ENCODE data around the gene ERICH4.

Gene ERICH4

DNA sequence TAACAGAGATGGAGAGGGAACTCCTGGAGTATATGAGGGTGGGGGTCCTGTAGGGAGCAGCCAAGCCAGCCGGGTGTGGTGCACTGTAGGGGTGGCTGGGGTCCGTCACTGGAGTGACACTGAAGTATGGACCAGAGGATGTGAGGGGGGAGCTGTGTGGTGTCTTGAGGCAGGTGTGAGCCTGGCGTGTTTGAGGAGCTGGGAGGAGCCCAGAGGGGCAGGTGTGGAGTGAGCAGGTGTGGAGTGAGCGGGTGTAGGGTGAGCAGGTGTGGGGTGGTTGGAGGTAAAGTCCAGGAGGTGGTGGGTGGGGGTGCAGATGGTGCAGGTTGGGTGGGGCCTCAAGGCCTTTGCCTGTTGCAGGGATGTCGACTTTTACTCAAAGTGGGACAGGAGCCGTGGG lies 21.6 kb upstream of the ERICH4 start:
- DNase-seq (ENCODE audit: low read depth in 1 of 2, low spot score in 1 of 2), result no peak
- TF ChIP-seq JUND (IDR thresholded peaks at IDR 0.05; ENCODE audit: low read depth), result no peak
- in situ Hi-C loops (cut with HindIII; ENCODE audit: low pct_unique_long_range_greater_than_20kb, low sequenced_read_pairs), result no loop called here

DNA sequence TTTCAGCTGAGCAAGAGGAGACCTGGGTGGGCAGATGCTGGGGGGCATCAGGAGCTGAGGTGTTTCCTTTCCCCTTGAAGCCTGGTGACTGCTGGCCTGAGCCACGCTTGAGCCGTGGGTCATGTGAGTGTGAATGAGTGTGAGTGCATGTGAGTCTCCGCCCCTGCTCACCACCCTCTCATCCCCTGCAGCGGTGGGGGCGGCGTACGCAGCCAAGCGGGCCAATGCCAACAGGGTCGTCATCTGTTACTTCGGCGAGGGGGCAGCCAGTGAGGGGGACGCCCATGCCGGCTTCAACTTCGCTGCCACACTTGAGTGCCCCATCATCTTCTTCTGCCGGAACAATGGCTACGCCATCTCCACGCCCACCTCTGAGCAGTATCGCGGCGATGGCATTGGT lies 21.0 kb upstream of the ERICH4 start:
- in situ Hi-C loops (cut with HindIII; ENCODE audit: low pct_unique_long_range_greater_than_20kb, low sequenced_read_pairs), result no loop called here
- no peak for TF ChIP-seq JUND (IDR thresholded peaks at IDR 0.05; ENCODE audit: low read depth)
- DNase-seq (ENCODE audit: low read depth in 1 of 2, low spot score in 1 of 2), result no peak

DNA sequence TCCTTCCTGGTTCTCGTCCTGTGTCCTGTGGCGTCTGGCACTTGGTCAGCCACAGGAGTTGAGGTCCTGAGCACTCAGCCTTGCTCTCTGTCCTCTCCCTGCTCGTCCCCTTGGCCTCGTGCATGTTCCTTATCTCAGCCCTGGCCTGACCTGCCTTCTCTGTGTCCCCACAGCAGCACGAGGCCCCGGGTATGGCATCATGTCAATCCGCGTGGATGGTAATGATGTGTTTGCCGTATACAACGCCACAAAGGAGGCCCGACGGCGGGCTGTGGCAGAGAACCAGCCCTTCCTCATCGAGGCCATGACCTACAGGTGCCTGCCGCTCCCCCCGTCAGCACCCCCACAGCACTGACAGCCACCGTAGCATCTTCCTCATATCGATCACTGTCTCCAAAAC lies 20.5 kb upstream of the ERICH4 start:
- no peak for TF ChIP-seq JUND (IDR thresholded peaks at IDR 0.05; ENCODE audit: low read depth)
- DNase-seq (ENCODE audit: low read depth in 1 of 2, low spot score in 1 of 2), result no peak
- in situ Hi-C loops (cut with HindIII; ENCODE audit: low pct_unique_long_range_greater_than_20kb, low sequenced_read_pairs), result no loop called here

DNA sequence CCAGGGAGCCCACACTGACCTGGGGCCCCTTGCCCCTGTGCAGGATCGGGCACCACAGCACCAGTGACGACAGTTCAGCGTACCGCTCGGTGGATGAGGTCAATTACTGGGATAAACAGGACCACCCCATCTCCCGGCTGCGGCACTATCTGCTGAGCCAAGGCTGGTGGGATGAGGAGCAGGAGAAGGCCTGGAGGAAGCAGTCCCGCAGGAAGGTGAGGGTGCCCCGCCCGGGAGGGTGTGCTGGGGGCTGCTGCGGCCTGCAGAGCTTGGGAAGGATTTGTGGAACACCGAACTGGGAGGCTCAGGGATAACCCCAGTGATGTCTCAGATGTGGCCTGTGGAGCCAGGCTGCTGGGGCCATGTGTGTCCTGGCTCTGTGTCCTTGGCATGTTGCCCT lies 20.0 kb upstream of the ERICH4 start:
- TF ChIP-seq JUND (IDR thresholded peaks at IDR 0.05; ENCODE audit: low read depth), result no peak

DNA sequence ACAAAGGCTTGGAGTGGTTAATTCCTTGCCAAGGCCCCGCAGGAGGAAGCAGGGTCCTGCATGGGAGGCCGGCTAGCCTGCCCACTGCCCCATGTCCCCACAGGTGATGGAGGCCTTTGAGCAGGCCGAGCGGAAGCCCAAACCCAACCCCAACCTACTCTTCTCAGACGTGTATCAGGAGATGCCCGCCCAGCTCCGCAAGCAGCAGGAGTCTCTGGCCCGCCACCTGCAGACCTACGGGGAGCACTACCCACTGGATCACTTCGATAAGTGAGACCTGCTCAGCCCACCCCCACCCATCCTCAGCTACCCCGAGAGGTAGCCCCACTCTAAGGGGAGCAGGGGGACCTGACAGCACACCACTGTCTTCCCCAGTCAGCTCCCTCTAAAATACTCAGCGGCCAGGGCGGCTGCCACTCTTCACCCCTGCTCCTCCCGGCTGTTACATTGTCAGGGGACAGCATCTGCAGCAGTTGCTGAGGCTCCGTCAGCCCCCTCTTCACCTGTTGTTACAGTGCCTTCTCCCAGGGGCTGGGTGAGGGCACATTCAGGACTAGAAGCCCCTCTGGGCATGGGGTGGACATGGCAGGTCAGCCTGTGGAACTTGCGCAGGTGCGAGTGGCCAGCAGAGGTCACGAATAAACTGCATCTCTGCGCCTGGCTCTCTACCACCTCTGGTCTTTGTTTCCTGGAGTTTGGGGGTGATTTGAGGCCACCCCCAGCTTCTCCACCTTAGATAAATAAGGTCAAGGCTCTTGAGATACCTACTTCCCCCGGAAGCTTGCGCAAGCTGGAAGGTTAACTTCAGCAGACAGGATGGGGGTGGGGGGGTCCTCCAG lies 18.4 kb upstream of the ERICH4 start:
- no peak for TF ChIP-seq JUND (IDR thresholded peaks at IDR 0.05; ENCODE audit: low read depth)
- no peak for DNase-seq (ENCODE audit: low read depth in 1 of 2, low spot score in 1 of 2)
- in situ Hi-C loops (cut with HindIII; ENCODE audit: low pct_unique_long_range_greater_than_20kb, low sequenced_read_pairs), result no loop called here

More for the DNA sequence above, 20.0 kb upstream of the ERICH4 start:
- in situ Hi-C loops (cut with HindIII; ENCODE audit: low pct_unique_long_range_greater_than_20kb, low sequenced_read_pairs), result no loop called here
- no peak for DNase-seq (ENCODE audit: low read depth in 1 of 2, low spot score in 1 of 2)

DNA sequence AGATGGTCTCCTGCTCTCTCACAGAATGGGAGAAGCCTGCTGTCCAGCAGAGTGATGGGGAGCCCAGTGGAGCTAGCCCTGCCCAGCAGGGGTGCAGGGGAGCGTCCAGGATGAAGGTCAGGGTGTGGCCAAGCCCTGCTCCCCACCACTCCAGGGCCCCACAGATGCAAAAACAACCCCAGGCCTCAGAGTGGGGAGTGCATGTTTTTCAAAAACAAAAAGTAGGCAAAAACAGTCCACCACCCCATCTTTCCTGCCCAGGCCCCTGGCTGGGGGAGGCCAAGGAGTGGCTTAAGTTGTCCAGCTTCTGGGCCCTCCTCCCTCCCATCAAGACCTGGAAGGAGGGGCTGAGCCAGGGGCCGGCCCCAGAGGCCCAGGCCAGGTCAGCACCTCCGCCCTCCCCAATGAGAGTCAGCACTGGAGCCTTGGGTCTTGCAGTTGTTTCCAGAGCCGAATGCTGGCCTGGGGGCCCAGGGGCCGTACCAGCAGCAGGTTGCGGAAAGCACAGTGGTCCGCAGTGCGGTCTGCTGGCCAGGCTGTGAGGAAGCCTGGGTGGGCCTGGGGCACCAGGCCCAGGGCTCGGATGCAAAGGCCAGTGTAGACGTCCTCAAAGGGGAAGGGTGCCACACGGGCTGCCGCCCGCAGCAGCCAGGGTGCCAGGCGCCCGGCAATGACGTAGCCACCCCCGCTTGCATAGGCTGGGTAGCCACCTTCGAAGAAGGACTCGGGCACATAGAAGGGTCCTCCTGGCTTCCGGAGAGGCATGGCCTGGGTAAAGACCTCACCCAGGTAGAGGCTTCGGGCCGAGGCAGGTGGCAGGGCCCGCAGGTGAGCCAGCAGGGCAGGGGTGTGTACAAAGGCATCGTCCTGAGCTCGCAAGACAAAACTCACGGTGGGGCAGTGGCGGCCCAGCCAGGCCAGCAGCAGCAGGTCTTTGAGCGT lies 17.5 kb upstream of the ERICH4 start:
- TF ChIP-seq JUND (IDR thresholded peaks at IDR 0.05; ENCODE audit: low read depth), result no peak
- in situ Hi-C loops (cut with HindIII; ENCODE audit: low pct_unique_long_range_greater_than_20kb, low sequenced_read_pairs), result no loop called here
- no peak for DNase-seq (ENCODE audit: low read depth in 1 of 2, low spot score in 1 of 2)

DNA sequence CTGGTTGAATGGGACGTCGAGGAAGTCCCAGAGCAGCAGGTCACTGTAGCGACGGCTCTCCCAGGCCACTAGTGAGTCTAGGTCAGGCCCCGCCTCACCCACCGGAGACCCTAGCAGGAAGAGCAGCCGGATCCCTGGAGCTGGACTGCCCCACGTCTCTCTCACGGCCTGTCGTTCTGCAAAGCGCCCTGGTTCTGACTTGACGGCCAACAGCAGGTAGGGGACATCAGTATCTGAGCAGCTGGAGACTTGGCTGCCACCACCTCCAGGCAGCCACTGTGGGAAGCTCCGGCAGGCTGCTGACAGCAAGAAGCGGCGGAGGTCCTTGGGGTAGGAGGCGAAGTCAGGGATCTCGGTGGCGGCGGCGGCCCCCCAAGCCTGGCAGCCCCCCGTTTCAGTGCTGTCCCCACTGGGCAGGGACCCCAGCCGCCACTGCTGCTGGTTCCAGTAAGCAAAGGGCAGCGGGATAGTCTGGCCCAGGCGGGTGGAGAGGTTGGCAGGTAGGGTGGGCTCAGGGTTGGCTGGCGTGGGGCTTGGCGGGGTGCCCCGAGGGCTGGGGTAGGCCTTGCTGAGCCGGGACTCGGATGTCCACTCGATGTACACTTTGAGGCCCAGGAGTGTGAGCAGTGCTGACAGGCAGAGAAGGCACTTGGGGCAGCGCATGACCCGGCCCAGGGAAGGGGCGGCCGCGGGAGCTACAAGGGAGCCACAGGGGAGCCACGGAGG lies 16.7 kb upstream of the ERICH4 start:
- TF ChIP-seq JUND (IDR thresholded peaks at IDR 0.05; ENCODE audit: low read depth), result no peak
- in situ Hi-C loops (cut with HindIII; ENCODE audit: low pct_unique_long_range_greater_than_20kb, low sequenced_read_pairs), result no loop called here
- DNase-seq (ENCODE audit: low read depth in 1 of 2, low spot score in 1 of 2), result no peak

DNA sequence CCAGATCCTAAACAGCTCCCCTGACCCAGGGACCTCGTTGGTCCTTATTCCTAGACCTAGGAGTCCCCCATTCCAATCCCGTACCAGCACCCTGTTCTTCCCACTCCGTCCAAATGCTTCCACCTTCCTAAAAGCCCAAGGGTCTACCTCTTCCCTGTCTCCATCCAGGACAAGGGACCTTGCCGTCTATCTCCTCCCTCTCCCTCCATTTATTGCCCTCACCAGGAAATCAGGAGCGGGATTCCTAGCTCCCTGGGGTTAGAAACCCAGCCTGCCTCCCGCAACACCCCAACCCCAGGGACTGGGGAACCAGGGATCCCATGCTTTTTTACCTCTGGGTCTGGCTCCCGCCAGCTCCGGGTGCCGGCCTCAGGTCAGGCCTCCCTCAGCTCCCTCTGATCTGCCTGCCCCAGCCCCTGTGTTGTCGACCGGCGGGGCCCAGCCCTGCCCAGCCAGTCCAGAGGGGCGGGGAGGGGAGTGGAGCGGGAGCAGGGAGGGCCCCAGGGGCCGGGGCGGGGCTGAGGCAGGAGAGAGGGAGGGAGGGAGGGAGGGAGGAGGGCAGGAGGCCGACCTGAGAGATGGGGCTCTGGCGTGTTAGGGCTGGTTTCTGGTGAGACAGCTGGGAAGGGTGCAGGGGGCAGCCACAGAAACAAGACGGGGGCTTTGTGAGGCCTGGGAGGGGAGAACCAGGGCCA lies 15.9 kb upstream of the ERICH4 start, which contains the start of gene B3GNT8:
Gene B3GNT8 (minus strand): TSS at position 423 of the 695 bp plus-strand sequence. CDS start 596 bp downstream, outside the sequence.
- in situ Hi-C loops (cut with HindIII; ENCODE audit: low pct_unique_long_range_greater_than_20kb, low sequenced_read_pairs), result no loop called here
- DNase-seq (ENCODE audit: low read depth in 1 of 2, low spot score in 1 of 2), result peak in 1 of 2 experiments; percentile 14
- TF ChIP-seq JUND (IDR thresholded peaks at IDR 0.05; ENCODE audit: low read depth), result no peak

DNA sequence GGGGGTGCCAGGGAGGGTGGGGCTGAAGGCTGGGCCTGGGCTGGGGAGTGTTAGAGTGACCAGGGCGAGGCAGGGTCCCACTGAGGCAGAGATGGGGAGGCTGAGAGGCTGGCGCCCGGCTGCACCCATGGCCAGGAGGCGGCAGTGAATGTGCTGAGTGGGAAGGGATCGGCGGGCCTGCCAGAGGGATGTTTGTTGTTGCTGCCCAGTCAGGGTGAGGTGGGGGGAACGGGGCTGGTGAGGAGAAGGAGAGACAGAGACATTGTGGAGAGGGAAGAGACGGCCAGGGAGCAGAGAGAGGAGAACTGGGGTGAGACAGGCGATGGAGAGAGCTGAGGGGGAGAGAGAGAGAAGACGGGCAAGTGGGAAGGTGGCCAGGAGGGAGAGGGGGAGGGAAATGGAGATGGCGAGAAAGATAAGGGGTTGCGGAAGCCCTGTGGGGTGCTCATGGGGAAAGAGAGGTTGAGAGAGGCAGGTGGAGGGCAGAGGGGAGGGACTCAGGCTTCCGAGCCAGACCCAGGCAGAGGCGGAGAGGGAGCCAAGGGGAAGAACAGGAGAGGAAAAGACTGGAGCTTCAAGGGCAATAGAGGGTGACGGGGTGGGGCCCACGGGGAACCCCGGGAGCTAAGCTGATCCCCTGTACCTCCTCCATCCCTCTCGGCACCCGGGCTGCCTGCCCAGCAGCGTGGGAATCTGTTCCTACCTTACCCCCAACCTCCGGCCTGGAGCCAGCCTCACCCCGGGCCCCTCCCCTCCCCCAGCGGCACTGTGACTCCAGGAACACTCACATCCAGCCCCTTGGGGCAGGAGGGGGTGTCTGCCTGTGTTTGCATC lies 15.1 kb upstream of the ERICH4 start:
- no peak for TF ChIP-seq JUND (IDR thresholded peaks at IDR 0.05; ENCODE audit: low read depth)
- DNase-seq (ENCODE audit: low read depth in 1 of 2, low spot score in 1 of 2), result no peak
- in situ Hi-C loops (cut with HindIII; ENCODE audit: low pct_unique_long_range_greater_than_20kb, low sequenced_read_pairs), result no loop called here

DNA sequence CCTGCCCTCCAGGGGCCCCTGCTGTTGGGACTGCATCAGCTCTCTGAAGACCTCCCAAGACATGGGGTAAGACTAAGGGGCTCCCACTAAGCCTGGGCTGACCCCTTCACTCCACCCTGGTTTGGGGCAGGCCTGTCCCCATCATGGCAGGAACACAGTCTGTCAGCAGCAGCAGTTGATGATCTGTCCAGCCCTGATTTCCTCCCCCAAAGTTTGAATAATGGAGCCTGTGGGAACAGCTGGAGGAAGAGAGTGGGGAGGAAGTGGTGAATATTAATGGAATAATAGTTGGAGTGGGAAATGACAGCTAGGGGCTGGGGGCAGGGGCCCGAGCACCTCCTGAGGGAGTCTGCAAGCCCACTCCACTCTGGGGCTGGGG lies 14.5 kb upstream of the ERICH4 start:
- TF ChIP-seq JUND (IDR thresholded peaks at IDR 0.05; ENCODE audit: low read depth), result no peak
- DNase-seq (ENCODE audit: low read depth in 1 of 2, low spot score in 1 of 2), result no peak
- in situ Hi-C loops (cut with HindIII; ENCODE audit: low pct_unique_long_range_greater_than_20kb, low sequenced_read_pairs), result no loop called here

DNA sequence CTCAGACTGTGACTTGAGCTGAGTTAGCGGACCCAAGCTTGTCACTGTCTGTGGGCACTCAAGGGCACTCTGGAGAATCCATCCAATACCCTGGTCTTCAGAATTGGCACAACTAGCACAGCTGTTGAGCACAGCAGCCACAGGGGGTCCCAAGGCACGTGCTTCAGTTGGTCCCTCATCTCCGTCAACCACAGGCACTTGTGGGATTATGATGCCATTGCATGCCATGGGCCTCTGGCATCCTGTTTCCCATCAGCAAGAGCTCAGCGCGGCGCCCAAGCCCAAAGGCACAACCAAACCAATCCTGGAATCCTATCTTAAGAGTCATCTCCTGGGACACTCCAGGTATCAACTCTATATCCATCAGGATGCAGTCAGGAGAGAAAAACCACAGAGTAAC lies 12.0 kb upstream of the ERICH4 start:
- TF ChIP-seq JUND (IDR thresholded peaks at IDR 0.05; ENCODE audit: low read depth), result no peak
- in situ Hi-C loops (cut with HindIII; ENCODE audit: low pct_unique_long_range_greater_than_20kb, low sequenced_read_pairs), result no loop called here
- no peak for DNase-seq (ENCODE audit: low read depth in 1 of 2, low spot score in 1 of 2)
